ENCODE measurements around the gene PPP1R13B. TPM values are rescaled to one million over a fixed set of nuclear protein-coding genes. Genes with fewer than 3 reads are reported as not detected.

Gene PPP1R13B
- polyA plus RNA-seq, 5 donors: 50.3 to 72.7 (median 61.6) TPM

DNA sequence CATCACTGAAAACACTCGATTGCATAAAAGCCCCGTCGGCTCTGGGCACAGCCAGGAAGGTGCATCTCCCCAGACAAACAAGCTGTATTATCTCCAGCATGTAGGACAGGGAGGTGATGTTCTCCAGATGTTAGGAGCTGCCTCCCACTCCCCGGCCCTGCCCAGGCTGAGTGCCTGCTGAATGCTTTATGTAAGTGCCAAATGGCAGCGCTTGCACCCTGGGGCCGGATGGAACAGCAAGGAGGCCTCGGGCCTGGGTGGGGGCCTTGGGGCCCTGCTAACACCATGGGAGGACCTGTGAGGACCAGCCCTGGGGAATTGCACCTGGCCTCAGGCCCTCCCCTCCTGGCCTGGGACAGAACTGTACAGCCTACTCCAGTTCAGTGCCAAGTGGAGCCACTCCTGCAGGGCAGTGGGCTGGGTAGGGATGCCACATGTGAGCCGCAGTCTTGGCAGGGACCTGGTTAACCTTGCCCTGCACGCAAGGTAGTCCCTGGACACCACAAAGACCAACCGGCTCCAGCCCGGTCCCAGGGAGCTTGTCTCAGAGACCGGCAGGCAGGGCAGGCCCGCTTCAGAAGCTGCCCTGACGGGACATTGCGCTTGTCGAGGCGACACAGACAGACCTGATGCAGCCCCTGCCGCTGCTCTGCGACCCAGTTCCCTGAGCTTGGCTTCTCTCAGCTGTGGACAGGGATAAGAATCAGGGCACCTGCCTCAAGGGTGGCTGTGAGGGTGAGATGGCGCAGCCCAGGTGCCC, 35.3 kb upstream of the PPP1R13B start:
- DNase-seq: no peak

GRCh38 chr14:103881268-103882201, 34.2 kb upstream of the PPP1R13B start:
- no peak for DNase-seq

- DNase-seq: peak; percentile 86 to 90
Observed at GRCh38 chr14:103880348-103881267, 33.2 kb upstream of the PPP1R13B start.

- DNase-seq: peak in 1 of 2 donors; percentile 78
Observed at GRCh38 chr14:103879570-103880347, 32.4 kb upstream of the PPP1R13B start.

DNA sequence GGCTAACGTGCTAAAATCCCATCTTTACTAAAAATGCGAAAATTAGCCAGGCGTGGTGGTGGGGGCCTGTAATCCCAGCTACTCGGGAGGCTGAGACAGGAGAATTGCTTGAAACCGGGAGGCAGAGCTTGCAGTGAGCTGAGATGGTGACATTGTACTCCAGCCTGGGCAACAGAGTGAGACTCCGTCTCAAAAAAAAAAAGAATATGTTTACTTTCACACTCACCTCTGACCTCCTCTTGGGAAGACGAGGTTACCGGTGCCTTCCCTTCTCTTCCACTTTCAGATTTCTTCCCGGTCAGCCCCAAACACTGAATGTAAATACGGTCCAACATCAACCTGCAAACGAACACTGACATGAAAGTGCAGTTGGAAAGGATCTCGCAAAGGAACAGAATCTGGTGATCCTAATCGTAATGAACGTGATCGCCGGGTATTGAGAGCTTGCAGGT, 31.8 kb upstream of the PPP1R13B start:
- no peak for DNase-seq

DNA sequence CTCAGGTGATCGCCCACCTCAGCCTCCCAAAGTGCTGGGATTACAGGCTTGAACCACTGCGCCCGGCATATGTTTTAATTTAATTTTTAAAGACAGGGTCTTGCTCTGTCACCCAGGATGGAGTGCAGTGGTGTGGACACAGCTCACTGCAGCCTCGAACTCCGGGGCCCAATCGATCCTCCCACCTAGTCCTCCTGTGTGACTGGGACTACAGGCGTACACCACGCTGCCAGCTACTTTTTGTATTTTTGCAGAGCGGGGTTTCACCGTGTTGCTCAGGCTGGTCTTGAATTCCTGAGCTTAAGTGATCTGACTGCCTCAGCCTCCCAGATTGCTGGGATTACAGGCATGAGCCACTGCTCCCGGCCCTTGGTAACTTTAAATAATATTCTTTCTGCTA, 30.8 kb upstream of the PPP1R13B start:
- no peak for DNase-seq

- DNase-seq: no peak
Observed at GRCh38 chr14:103875010-103875409, 27.6 kb upstream of the PPP1R13B start.

- DNase-seq: no peak
Observed at GRCh38 chr14:103872481-103873113, 25.2 kb upstream of the PPP1R13B start.

DNA sequence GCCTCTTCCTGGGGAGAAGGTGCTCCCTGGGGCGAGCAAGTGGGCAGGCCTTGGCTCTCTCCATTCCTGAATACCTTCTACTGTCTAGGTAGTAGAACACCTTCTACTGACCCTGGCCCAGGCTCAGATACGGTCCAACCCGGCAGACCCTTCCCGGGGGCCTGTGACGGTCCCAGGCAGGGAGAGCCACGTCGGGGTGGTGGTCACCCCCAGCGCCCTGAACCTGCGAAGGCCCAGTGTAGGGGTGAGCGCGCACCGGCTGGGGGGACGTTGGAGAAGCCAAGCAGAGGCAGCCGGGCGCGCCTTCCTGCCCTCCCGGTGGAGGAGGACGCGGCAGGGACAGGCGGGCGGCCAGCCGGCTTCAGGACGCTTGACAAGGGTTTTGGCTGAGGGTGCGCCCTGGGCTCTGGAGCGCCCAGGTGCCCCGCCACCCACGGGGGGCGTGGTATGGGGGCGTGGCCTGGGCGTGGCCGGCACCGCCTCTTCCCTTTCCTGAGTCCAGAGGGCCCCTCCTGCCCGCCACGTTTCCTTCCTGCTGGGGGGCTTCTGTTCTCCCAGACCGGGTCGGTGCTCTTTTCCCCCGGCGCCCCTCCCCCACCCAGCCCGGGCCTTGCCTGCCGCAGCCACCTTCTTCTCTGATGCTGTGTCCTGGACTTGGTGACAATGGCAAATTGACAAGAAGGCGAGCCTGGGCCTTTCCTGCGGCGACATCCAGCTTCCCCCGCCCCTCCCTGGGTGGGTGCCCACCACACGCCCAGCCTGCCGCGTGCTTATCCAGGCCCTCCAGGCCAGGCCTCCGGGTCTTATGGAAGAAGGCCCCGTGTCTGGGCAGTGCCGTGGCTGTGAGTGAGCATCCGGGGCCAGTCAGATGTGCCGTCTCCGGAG, 24.5 kb upstream of the PPP1R13B start:
- peak; percentile 41 to 60 for DNase-seq

GRCh38 chr14:103870891-103871595, 23.7 kb upstream of the PPP1R13B start:
- no peak for DNase-seq

- DNase-seq: no peak
Observed at GRCh38 chr14:103870144-103870876, 22.9 kb upstream of the PPP1R13B start.

- no peak for DNase-seq
Observed at GRCh38 chr14:103869406-103870143, 22.2 kb upstream of the PPP1R13B start.

GRCh38 chr14:103868242-103868897, 21.0 kb upstream of the PPP1R13B start:
- no peak for DNase-seq

GRCh38 chr14:103867523-103867953, 20.2 kb upstream of the PPP1R13B start:
- no peak for DNase-seq

DNA sequence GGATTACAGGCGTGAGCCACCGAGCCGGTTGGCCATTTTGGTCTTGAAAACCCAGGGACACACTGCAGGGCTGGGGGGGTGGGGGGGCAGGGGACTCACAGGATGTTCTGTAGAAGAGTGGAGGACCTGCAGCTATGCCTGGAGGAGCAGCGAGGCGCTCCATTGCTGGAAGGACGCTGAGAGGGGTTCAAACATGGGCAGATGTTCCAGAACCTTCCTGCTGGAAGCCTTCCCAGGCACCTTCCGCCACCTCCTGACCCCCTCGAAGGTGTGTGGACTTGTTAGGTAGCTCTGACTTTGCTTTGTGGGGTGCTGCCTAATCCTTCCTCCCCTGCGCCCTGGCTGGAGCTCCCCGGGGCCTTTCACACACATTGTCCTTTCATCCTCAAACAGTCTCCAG, 19.6 kb upstream of the PPP1R13B start:
- DNase-seq: no peak

DNA sequence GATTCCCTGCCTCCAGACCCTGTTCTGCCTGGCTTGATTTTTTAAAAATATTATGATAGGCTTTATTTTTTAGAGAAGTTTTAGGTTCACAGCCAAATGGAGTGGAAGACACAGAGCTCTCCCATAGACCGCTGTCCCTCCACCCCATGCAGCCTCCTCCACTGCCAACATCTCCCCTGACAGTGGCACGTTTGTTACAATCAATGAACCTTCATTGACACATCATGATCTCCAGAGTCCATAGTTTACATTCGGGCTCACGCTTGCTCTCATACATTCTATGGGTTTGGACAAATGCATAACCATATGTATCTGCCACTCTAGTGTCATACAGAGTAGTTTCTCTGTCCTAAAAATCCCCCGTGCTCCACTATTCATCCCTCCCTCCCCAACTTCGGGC, 15.9 kb upstream of the PPP1R13B start:
- DNase-seq: no peak

DNA sequence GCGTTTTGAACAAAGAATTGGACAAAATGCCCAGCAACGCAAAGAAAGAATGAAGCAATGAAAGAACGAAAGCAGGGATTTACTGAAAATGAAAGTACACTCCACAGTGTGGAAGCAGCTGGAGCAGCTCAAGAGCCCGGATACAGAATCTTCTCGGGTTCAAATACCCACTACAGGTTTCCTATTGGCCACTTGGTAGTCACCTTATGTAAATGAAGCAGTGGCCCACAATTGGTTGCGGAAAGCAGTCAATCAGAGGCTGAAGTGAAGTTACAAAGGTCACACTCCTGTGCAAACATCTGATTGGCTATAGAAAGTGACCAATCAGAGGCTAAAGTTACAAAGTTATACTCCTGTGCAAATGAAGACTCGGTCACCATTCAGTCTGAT, 15.0 kb upstream of the PPP1R13B start:
- no peak for DNase-seq
